ENCODE results near the gene RASL10B. TPM values are rescaled to one million over a fixed set of nuclear protein-coding genes. Genes with fewer than 3 reads are reported as not detected.

The RASL10B gene
- total RNA-seq, 1 donor from 2014 or later: 16.2 TPM

GRCh38 chr17:35734396-35734795 lies 3.0 kb downstream of the RASL10B start:
- no peak for TF ChIP-seq CTCF (IDR thresholded peaks at IDR 0.05)
- Mint-ChIP-seq H3K36me3 (ENCODE audit: unreplicated experiment) (peaks cover 4% of the 10 kb centered on the region), H3K4me1 (ENCODE audit: unreplicated experiment) (peaks cover 21% of the 10 kb centered on the region), H3K9me3 (ENCODE audit: unreplicated experiment) (no peaks in the 10 kb centered on the region), H3K27me3 (ENCODE audit: unreplicated experiment) (peaks cover 3% of the 10 kb centered on the region), H3K27ac (ENCODE audit: unreplicated experiment) (no peak overlapping the region), H3K4me3 (ENCODE audit: unreplicated experiment) (no peak overlapping the region)
- no peak for DNase-seq (ENCODE audit: extremely low spot score, unreplicated experiment)

- Mint-ChIP-seq H3K27me3 (ENCODE audit: unreplicated experiment) (peaks cover 11% of the 10 kb centered on the region), H3K27ac (ENCODE audit: unreplicated experiment) (no peak overlapping the region)
These were observed 3.8 kb downstream of the RASL10B start for GRCh38 chr17:35735036-35735805.

GRCh38 chr17:35736236-35736635 lies 4.8 kb downstream of the RASL10B start:
- TF ChIP-seq CTCF (IDR thresholded peaks at IDR 0.05): no peak
- Mint-ChIP-seq H3K4me1 (ENCODE audit: unreplicated experiment) (peaks cover 15% of the 10 kb centered on the region), H3K27me3 (ENCODE audit: unreplicated experiment) (peaks cover 17% of the 10 kb centered on the region), H3K4me3 (ENCODE audit: unreplicated experiment) (no peak overlapping the region), H3K36me3 (ENCODE audit: unreplicated experiment) (no peaks in the 10 kb centered on the region), H3K9me3 (ENCODE audit: unreplicated experiment) (no peaks in the 10 kb centered on the region), H3K27ac (ENCODE audit: unreplicated experiment) (no peak overlapping the region)
- no peak for DNase-seq (ENCODE audit: extremely low spot score, unreplicated experiment)

More at GRCh38 chr17:35735036-35735805, 3.8 kb downstream of the RASL10B start:
- peaks cover 4% of the 10 kb centered on the region for H3K36me3 Mint-ChIP-seq (ENCODE audit: unreplicated experiment)
- no peak for DNase-seq (ENCODE audit: extremely low spot score, unreplicated experiment)
- no peak overlapping the region for H3K4me3 Mint-ChIP-seq (ENCODE audit: unreplicated experiment)
- H3K4me1 Mint-ChIP-seq (ENCODE audit: unreplicated experiment): peaks cover 21% of the 10 kb centered on the region
- H3K9me3 Mint-ChIP-seq (ENCODE audit: unreplicated experiment): no peaks in the 10 kb centered on the region
- TF ChIP-seq CTCF (IDR thresholded peaks at IDR 0.05): no peak

- no peaks in the 10 kb centered on the region for H3K36me3 Mint-ChIP-seq (ENCODE audit: unreplicated experiment)
- no peak overlapping the region for H3K4me3 Mint-ChIP-seq (ENCODE audit: unreplicated experiment)
- peaks cover 30% of the 10 kb centered on the region for H3K27me3 Mint-ChIP-seq (ENCODE audit: unreplicated experiment)
- DNase-seq (ENCODE audit: extremely low spot score, unreplicated experiment): no peak
- no peak overlapping the region for H3K27ac Mint-ChIP-seq (ENCODE audit: unreplicated experiment)
- H3K9me3 Mint-ChIP-seq (ENCODE audit: unreplicated experiment): no peaks in the 10 kb centered on the region
- peaks cover 10% of the 10 kb centered on the region for H3K4me1 Mint-ChIP-seq (ENCODE audit: unreplicated experiment)
- no peak for TF ChIP-seq CTCF (IDR thresholded peaks at IDR 0.05)
These were observed 7.2 kb downstream of the RASL10B start for GRCh38 chr17:35738519-35739133.

GRCh38 chr17:35740216-35740615 lies 8.8 kb downstream of the RASL10B start:
- TF ChIP-seq CTCF (IDR thresholded peaks at IDR 0.05): no peak
- Mint-ChIP-seq H3K27me3 (ENCODE audit: unreplicated experiment) (peaks cover 32% of the 10 kb centered on the region), H3K36me3 (ENCODE audit: unreplicated experiment) (no peaks in the 10 kb centered on the region), H3K9me3 (ENCODE audit: unreplicated experiment) (no peaks in the 10 kb centered on the region), H3K27ac (ENCODE audit: unreplicated experiment) (no peak overlapping the region), H3K4me3 (ENCODE audit: unreplicated experiment) (no peak overlapping the region), H3K4me1 (ENCODE audit: unreplicated experiment) (peaks cover 9% of the 10 kb centered on the region)
- DNase-seq (ENCODE audit: extremely low spot score, unreplicated experiment): no peak

Data from osteocyte (in vitro differentiated cells).